NB4 (cell line): ENCODE data around the gene RER1.

ENCODE experiments used
- DNase-seq: peaks from one replicate; pipeline ENCODE4 v3.0.0; 2010; ENCODE audit warnings: low read depth
- H3K4me3 ChIP-seq: one replicate; pipeline ENCODE4 v1.5.1; 2011; ENCODE audit warnings: mild to moderate bottlenecking, low read depth, low read length, moderate library complexity
- CTCF ChIP-seq: IDR thresholded peaks from one replicate; pipeline ENCODE4 v1.5.1; 2012; ENCODE audit warnings: low read depth, low read length
- MAX ChIP-seq: IDR thresholded peaks from 2 replicates; pipeline ENCODE4 v1.6.1; 2011; ENCODE audit warnings: low read depth, low read length
- MYC ChIP-seq: IDR thresholded peaks from 2 replicates; pipeline ENCODE4 v1.6.1; 2011; ENCODE audit warnings: low read depth, low read length
- POLR2A ChIP-seq: IDR thresholded peaks from 2 replicates; pipeline ENCODE4 v1.6.1; 2011; ENCODE audit warnings: mild to moderate bottlenecking; ENCODE audit not compliant: insufficient read length; ENCODE audit errors: extremely low read depth

RER1 gene

GRCh38 chr1:2398871-2399270 lies 7.2 kb downstream of the RER1 start:
- DNase-seq: no peak
- H3K4me3 ChIP-seq: no peak overlapping the region
- no peak for TF ChIP-seq CTCF
- TF ChIP-seq POLR2A: no peak
- TF ChIP-seq MAX: no peak
- TF ChIP-seq MYC: no peak

- no peak for TF ChIP-seq MYC
- no peak for TF ChIP-seq MAX
- TF ChIP-seq CTCF: no peak
- TF ChIP-seq POLR2A: no peak
- no peak for DNase-seq
- H3K4me3 ChIP-seq: no peak overlapping the region
Measured at GRCh38 chr1:2399890-2400575, 8.4 kb downstream of the RER1 start.

DNA sequence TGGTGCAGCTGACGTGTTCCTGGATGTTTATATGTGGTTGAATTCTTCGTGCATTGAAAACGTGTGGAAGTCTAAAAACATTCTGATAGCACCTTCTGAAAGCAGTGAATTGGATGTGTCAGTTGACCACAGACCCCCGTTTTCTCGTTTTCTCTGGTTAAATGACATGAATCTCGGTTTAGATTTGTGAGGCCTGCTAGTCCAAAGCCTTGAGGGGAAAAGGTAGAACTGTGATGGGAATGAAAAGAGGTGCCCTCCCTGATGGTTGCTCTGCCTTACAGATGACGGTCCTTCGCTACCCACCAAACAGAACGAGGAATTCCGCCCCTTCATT lies 8.9 kb downstream of the RER1 start:
- TF ChIP-seq POLR2A (no peak), MAX (no peak), MYC (no peak), CTCF (no peak)
- H3K4me3 ChIP-seq: no peak overlapping the region
- no peak for DNase-seq

- TF ChIP-seq MAX (no peak), CTCF (no peak), POLR2A (no peak), MYC (no peak)
- DNase-seq: no peak
- no peak overlapping the region for H3K4me3 ChIP-seq
Measured at GRCh38 chr1:2400950-2401649, 9.5 kb downstream of the RER1 start.

DNA sequence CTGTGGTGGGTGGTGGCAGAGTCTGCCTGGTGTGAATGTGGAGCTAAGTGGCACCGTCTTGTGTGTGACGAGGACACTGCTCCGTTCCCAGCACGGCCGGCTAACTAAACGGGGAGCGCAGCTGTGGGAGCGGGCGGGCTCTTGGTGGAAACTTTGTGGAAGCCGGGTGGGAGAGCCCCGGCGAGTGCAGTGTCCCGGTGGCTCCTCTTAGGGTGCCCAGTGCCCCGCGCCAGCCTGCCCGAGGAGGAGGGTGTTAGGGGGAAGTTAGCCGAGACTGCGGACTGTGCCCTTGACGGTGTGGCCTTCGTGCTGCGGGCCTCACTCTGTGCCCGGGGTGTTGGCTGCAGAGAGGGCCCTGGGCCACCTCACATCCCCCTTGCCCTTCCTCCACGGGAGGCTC lies 10.8 kb downstream of the RER1 start:
- TF ChIP-seq POLR2A (no peak), CTCF (no peak), MYC (no peak), MAX (no peak)
- H3K4me3 ChIP-seq: no peak overlapping the region

More for the DNA sequence above, 10.8 kb downstream of the RER1 start:
- no peak for DNase-seq
